Measurements from ENCODE around the gene TGFBR3. TPM values are rescaled to one million over a fixed set of nuclear protein-coding genes. Genes with fewer than 3 reads are reported as not detected.

TGFBR3 gene
- total and polyA plus RNA-seq, 4 experiments from 2014 or later, result 34.5 to 47.3 (median 42.3) TPM

- intact Hi-C loops (cut with micrococcal nuclease), result no loop called here
- no peak for DNase-seq
- Histone ChIP-seq H3K27me3 (ENCODE audit: insufficient read depth, low read length) (no peaks in the 10 kb centered on the region), H3K9me3 (ENCODE audit: control insufficient read depth in 1 of 2, low read length in 2 of 2) (no peaks in the 10 kb centered on the region), H3K4me3 (ENCODE audit: low read length in 2 of 2) (no peak overlapping the region), H3K4me1 (ENCODE audit: insufficient read depth, low read length) (no peaks in the 10 kb centered on the region), H3K27ac (ENCODE audit: low read depth, low read length) (no peak overlapping the region), H3K36me3 (ENCODE audit: insufficient read depth, low read length) (no peaks in the 10 kb centered on the region)
- Mint-ChIP-seq H3K9me3 (no peaks in the 10 kb centered on the region), H3K27me3 (no peaks in the 10 kb centered on the region), H3K27ac (peak overlapping the region in 1 of 7 donors; percentile 44), H3K4me1 (no peaks in the 10 kb centered on the region), H3K36me3 (no peaks in the 10 kb centered on the region), H3K4me3 (no peak overlapping the region)
- POLR2A ChIA-PET (ENCODE audit: partially characterized antibody), result no interaction called here
- CTCF ChIA-PET (ENCODE audit: partially characterized antibody), result no interaction called here
Measured at GRCh38 chr1:91916811-91917460, 31.0 kb upstream of the TGFBR3 start.

- H3K4me1 ChIP-seq (ENCODE audit: insufficient read depth, low read length), result no peaks in the 10 kb centered on the region
- Mint-ChIP-seq H3K27ac (no peak overlapping the region), H3K9me3 (no peaks in the 10 kb centered on the region), H3K4me1 (no peaks in the 10 kb centered on the region), H3K27me3 (no peaks in the 10 kb centered on the region), H3K4me3 (no peak overlapping the region), H3K36me3 (no peaks in the 10 kb centered on the region)
- POLR2A ChIA-PET (ENCODE audit: partially characterized antibody), result interaction anchor here (1.3 kb wide), 1 partner anchor 11 kb away, joined by 3 read pairs; no protein-coding TSS in a partner anchor
- no peak for DNase-seq
- intact Hi-C loops (cut with micrococcal nuclease), result no loop called here
- no peaks in the 10 kb centered on the region for H3K27me3 ChIP-seq (ENCODE audit: insufficient read depth, low read length)
- CTCF ChIA-PET (ENCODE audit: partially characterized antibody), result no interaction called here
- H3K9me3 ChIP-seq (ENCODE audit: control insufficient read depth in 1 of 2, low read length in 2 of 2), result no peaks in the 10 kb centered on the region
- H3K36me3 ChIP-seq (ENCODE audit: insufficient read depth, low read length), result no peaks in the 10 kb centered on the region
- no peak overlapping the region for H3K4me3 ChIP-seq (ENCODE audit: low read length in 2 of 2)
- H3K27ac ChIP-seq (ENCODE audit: low read depth, low read length), result no peak overlapping the region
Measured at GRCh38 chr1:91916046-91916445, 30.1 kb upstream of the TGFBR3 start.

- CTCF ChIA-PET (ENCODE audit: partially characterized antibody), result no interaction called here
- H3K27ac Mint-ChIP-seq, result no peak overlapping the region
Measured at GRCh38 chr1:91913018-91913417, 27.1 kb upstream of the TGFBR3 start.

GRCh38 chr1:91912266-91912665 lies 26.3 kb upstream of the TGFBR3 start:
- H3K36me3 ChIP-seq (ENCODE audit: insufficient read depth, low read length), result no peaks in the 10 kb centered on the region
- no peaks in the 10 kb centered on the region for H3K27me3 ChIP-seq (ENCODE audit: insufficient read depth, low read length)
- ChIA-PET POLR2A (ENCODE audit: partially characterized antibody) (no interaction called here), CTCF (ENCODE audit: partially characterized antibody) (no interaction called here)
- no peak overlapping the region for H3K4me3 ChIP-seq (ENCODE audit: low read length in 2 of 2)
- H3K9me3 ChIP-seq (ENCODE audit: control insufficient read depth in 1 of 2, low read length in 2 of 2), result no peaks in the 10 kb centered on the region
- no peak overlapping the region for H3K27ac ChIP-seq (ENCODE audit: low read depth, low read length)
- Mint-ChIP-seq H3K9me3 (no peaks in the 10 kb centered on the region), H3K27ac (no peak overlapping the region), H3K4me3 (no peak overlapping the region), H3K27me3 (peaks cover 0 to 1% of the 10 kb centered on the region in 2 donors), H3K4me1 (no peaks in the 10 kb centered on the region), H3K36me3 (no peaks in the 10 kb centered on the region)
- no peak for DNase-seq
- no peaks in the 10 kb centered on the region for H3K4me1 ChIP-seq (ENCODE audit: insufficient read depth, low read length)
- intact Hi-C loops (cut with micrococcal nuclease), result no loop called here

More at GRCh38 chr1:91913018-91913417, 27.1 kb upstream of the TGFBR3 start:
- Histone ChIP-seq H3K27me3 (ENCODE audit: insufficient read depth, low read length) (no peaks in the 10 kb centered on the region), H3K36me3 (ENCODE audit: insufficient read depth, low read length) (no peaks in the 10 kb centered on the region), H3K4me3 (ENCODE audit: low read length in 2 of 2) (no peak overlapping the region), H3K27ac (ENCODE audit: low read depth, low read length) (no peak overlapping the region), H3K9me3 (ENCODE audit: control insufficient read depth in 1 of 2, low read length in 2 of 2) (no peaks in the 10 kb centered on the region), H3K4me1 (ENCODE audit: insufficient read depth, low read length) (no peaks in the 10 kb centered on the region)
- H3K27me3 Mint-ChIP-seq, result peaks cover 0 to 1% of the 10 kb centered on the region in 2 donors
- POLR2A ChIA-PET (ENCODE audit: partially characterized antibody), result interaction anchor here (0.7 kb wide), 1 partner anchor 599 kb away, joined by 3 read pairs; no protein-coding TSS in a partner anchor
- no peaks in the 10 kb centered on the region for H3K4me1 Mint-ChIP-seq
- no peaks in the 10 kb centered on the region for H3K36me3 Mint-ChIP-seq
- H3K9me3 Mint-ChIP-seq, result no peaks in the 10 kb centered on the region
- no peak overlapping the region for H3K4me3 Mint-ChIP-seq
- no peak for DNase-seq
- intact Hi-C loops (cut with micrococcal nuclease), result no loop called here

- Histone ChIP-seq H3K4me1 (ENCODE audit: insufficient read depth, low read length) (no peaks in the 10 kb centered on the region), H3K27me3 (ENCODE audit: insufficient read depth, low read length) (no peaks in the 10 kb centered on the region), H3K9me3 (ENCODE audit: control insufficient read depth in 1 of 2, low read length in 2 of 2) (no peaks in the 10 kb centered on the region), H3K27ac (ENCODE audit: low read depth, low read length) (no peak overlapping the region), H3K36me3 (ENCODE audit: insufficient read depth, low read length) (no peaks in the 10 kb centered on the region), H3K4me3 (ENCODE audit: low read length in 2 of 2) (no peak overlapping the region)
- ChIA-PET CTCF (ENCODE audit: partially characterized antibody) (interaction anchor here (0.9 to 2.6 kb wide), 2 partner anchors 14 to 18 kb away, joined by 3 to 11 read pairs; partner anchors contain the start of gene TGFBR3), POLR2A (ENCODE audit: partially characterized antibody) (interaction anchor here (0.7 kb wide), 1 partner anchor 248 kb away, joined by 3 read pairs; no protein-coding TSS in a partner anchor)
- H3K36me3 Mint-ChIP-seq, result no peaks in the 10 kb centered on the region
- H3K27ac Mint-ChIP-seq, result no peak overlapping the region
- H3K4me1 Mint-ChIP-seq, result peaks cover 2 to 4% (median 4%) of the 10 kb centered on the region in 4 donors
- H3K27me3 Mint-ChIP-seq, result peaks cover 0 to 2% of the 10 kb centered on the region in 2 donors
- H3K4me3 Mint-ChIP-seq, result no peak overlapping the region
- no peak for DNase-seq
- H3K9me3 Mint-ChIP-seq, result no peaks in the 10 kb centered on the region
- intact Hi-C loops (cut with micrococcal nuclease), result no loop called here
Measured at GRCh38 chr1:91901231-91901630, 15.3 kb upstream of the TGFBR3 start.

- Histone ChIP-seq H3K36me3 (ENCODE audit: insufficient read depth, low read length) (no peaks in the 10 kb centered on the region), H3K9me3 (ENCODE audit: control insufficient read depth in 1 of 2, low read length in 2 of 2) (no peaks in the 10 kb centered on the region), H3K27me3 (ENCODE audit: insufficient read depth, low read length) (no peaks in the 10 kb centered on the region), H3K4me3 (ENCODE audit: low read length in 2 of 2) (no peak overlapping the region), H3K4me1 (ENCODE audit: insufficient read depth, low read length) (no peaks in the 10 kb centered on the region), H3K27ac (ENCODE audit: low read depth, low read length) (no peak overlapping the region)
- peaks cover 8 to 11% (median 10%) of the 10 kb centered on the region in 4 donors for H3K4me1 Mint-ChIP-seq
- H3K4me3 Mint-ChIP-seq, result no peak overlapping the region
- DNase-seq, result no peak
- no peaks in the 10 kb centered on the region for H3K9me3 Mint-ChIP-seq
- no peak overlapping the region for H3K27ac Mint-ChIP-seq
- POLR2A ChIA-PET (ENCODE audit: partially characterized antibody), result interaction anchor here (0.7 kb wide), 1 partner anchor 247 kb away, joined by 3 read pairs; no protein-coding TSS in a partner anchor
- peaks cover 0 to 2% of the 10 kb centered on the region in 2 donors for H3K27me3 Mint-ChIP-seq
- CTCF ChIA-PET (ENCODE audit: partially characterized antibody), result interaction anchor here (0.9 to 2.6 kb wide), 2 partner anchors 14 to 17 kb away, joined by 3 to 11 read pairs; partner anchors contain the start of gene TGFBR3
- intact Hi-C loops (cut with micrococcal nuclease), result no loop called here
- no peaks in the 10 kb centered on the region for H3K36me3 Mint-ChIP-seq
Measured at GRCh38 chr1:91900562-91900961, 14.6 kb upstream of the TGFBR3 start.

- no peaks in the 10 kb centered on the region for H3K9me3 Mint-ChIP-seq
- no peak overlapping the region for H3K4me3 Mint-ChIP-seq
- peaks cover 8 to 19% (median 16%) of the 10 kb centered on the region in 4 donors for H3K4me1 Mint-ChIP-seq
- H3K36me3 Mint-ChIP-seq, result no peaks in the 10 kb centered on the region
- CTCF ChIA-PET (ENCODE audit: partially characterized antibody), result interaction anchor here (0.8 kb wide), 1 partner anchor 31 kb away, joined by 4 read pairs; no protein-coding TSS in a partner anchor
- no peaks in the 10 kb centered on the region for H3K9me3 ChIP-seq (ENCODE audit: control insufficient read depth in 1 of 2, low read length in 2 of 2)
- no peaks in the 10 kb centered on the region for H3K36me3 ChIP-seq (ENCODE audit: insufficient read depth, low read length)
- intact Hi-C loops (cut with micrococcal nuclease), result no loop called here
- no peaks in the 10 kb centered on the region for H3K27me3 ChIP-seq (ENCODE audit: insufficient read depth, low read length)
- H3K27me3 Mint-ChIP-seq, result no peaks in the 10 kb centered on the region
- peaks cover 2% of the 10 kb centered on the region for H3K4me1 ChIP-seq (ENCODE audit: insufficient read depth, low read length)
- no peak overlapping the region for H3K4me3 ChIP-seq (ENCODE audit: low read length in 2 of 2)
- DNase-seq, result no peak
- H3K27ac Mint-ChIP-seq, result no peak overlapping the region
- no peak overlapping the region for H3K27ac ChIP-seq (ENCODE audit: low read depth, low read length)
- POLR2A ChIA-PET (ENCODE audit: partially characterized antibody), result no interaction called here
Measured at GRCh38 chr1:91897016-91897415, 11.1 kb upstream of the TGFBR3 start.
